OCI-LY7 (cell line): ENCODE data around the gene BBOF1. TPM values are rescaled to one million over a fixed set of nuclear protein-coding genes. Genes with fewer than 3 reads are reported as not detected.

Source experiments
- BruUV-seq: library from RNA; stranded (reverse); fragments of 400-500 nt; replicated peaks from 2 replicates; lab custom pipeline; 2021; lab: Mats Ljungman, UMichigan
- CTCF ChIA-PET: fragments of 300-600 bp; sonication (Branson Sonifier 250); formaldehyde crosslinking; loops from one replicate; lab custom pipeline; 2022; ENCODE audit warnings: antibody characterized with exemption; ENCODE audit not compliant: unreplicated experiment; lab: Charles Lee
- POLR2A ChIA-PET: fragments of 300-600 bp; sonication (Branson Sonifier 250); formaldehyde crosslinking; loops from one replicate; lab custom pipeline; 2022; ENCODE audit warnings: antibody characterized with exemption; lab: Charles Lee
- DNase-seq: peaks from one replicate; pipeline ENCODE4 v3.0.0-alpha.2; 2015; ENCODE audit warnings: low spot score
- H2AFZ ChIP-seq: fragments of 200-600 bp; sonication (generic), shearing (Covaris generic); 2 replicates; pipeline ENCODE4 v1.6.1; 2014; ENCODE audit warnings: mild to moderate bottlenecking, antibody characterized with exemption, low read length, moderate library complexity
- H3K27ac ChIP-seq: fragments of 200-600 bp; sonication (generic); 2 replicates; pipeline ENCODE4 v1.5.1; 2014; ENCODE audit warnings: mixed run types, low read depth, mild to moderate bottlenecking, moderate library complexity, low read length, inconsistent platforms; ENCODE audit not compliant: poor library complexity, severe bottlenecking
- H3K36me3 ChIP-seq: fragments of 200-600 bp; sonication (generic); 2 replicates; pipeline ENCODE4 v1.6.1; 2014; ENCODE audit warnings: mild to moderate bottlenecking, antibody characterized with exemption, low read length, moderate library complexity, mixed read lengths; ENCODE audit not compliant: insufficient read depth
- H3K4me1 ChIP-seq: fragments of 200-600 bp; sonication (generic); 2 replicates; pipeline ENCODE4 v1.5.1; 2014; ENCODE audit warnings: mild to moderate bottlenecking, low read length; ENCODE audit not compliant: insufficient read depth, poor library complexity, severe bottlenecking
- H3K4me2 ChIP-seq: fragments of 200-600 bp; sonication (generic); 2 replicates; pipeline ENCODE4 v1.6.1; 2014; ENCODE audit warnings: mild to moderate bottlenecking, low read length
- H3K4me3 ChIP-seq: fragments of 200-600 bp; sonication (generic); 2 replicates; pipeline ENCODE4 v1.5.1; 2014; ENCODE audit warnings: mild to moderate bottlenecking, low read depth, low read length; ENCODE audit not compliant: poor library complexity, severe bottlenecking
- H3K79me2 ChIP-seq: fragments of 200-600 bp; sonication (generic); 2 replicates; pipeline ENCODE4 v1.6.1; 2016; ENCODE audit warnings: low read depth, mild to moderate bottlenecking, low read length, moderate library complexity, mixed read lengths; ENCODE audit not compliant: insufficient read depth
- H3K9me2 ChIP-seq: fragments of 200-600 bp; sonication (generic); 2 replicates; pipeline ENCODE4 v1.6.1; 2016; ENCODE audit warnings: mild to moderate bottlenecking, low read length, mixed read lengths; ENCODE audit not compliant: insufficient read depth
- H3K9me3 ChIP-seq: fragments of 200-600 bp; sonication (generic); 2 replicates; pipeline ENCODE4 v1.6.1; 2014; ENCODE audit warnings: mild to moderate bottlenecking, mixed run types, low read length, mixed read lengths
- H4K20me1 ChIP-seq: fragments of 200-600 bp; sonication (generic); 2 replicates; pipeline ENCODE4 v1.6.1; 2014; ENCODE audit warnings: mild to moderate bottlenecking, antibody characterized with exemption, low read length, moderate library complexity, mixed read lengths; ENCODE audit not compliant: insufficient read depth
- EZH2phosphoT487 ChIP-seq: fragments of 200-600 bp; sonication (generic); IDR thresholded peaks from 2 replicates; pipeline ENCODE4 v1.6.1; 2018; ENCODE audit warnings: low read depth, borderline replicate concordance, mild to moderate bottlenecking, mixed run types, antibody characterized with exemption, low read length, moderate library complexity, mixed read lengths
- intact Hi-C: fragments of 100-400 bp; cut with micrococcal nuclease; formaldehyde crosslinking; loops from one replicate; pipeline ENCODE4 v1.10.0; 2022; ENCODE audit not compliant: unreplicated experiment
- total RNA-seq, 2 experiments: library from RNA; depleted of rRNA in 1 of 2; stranded (reverse); fragments of >200 nt in 1 of 2; shearing (Covaris generic) in 1 of 2; gene quantifications; 2 replicates each; pipeline ENCODE4 v1.2.3, GENCODE V29; 2014 to 2022
- TF ChIP-seq, protein P1 (sequence below): fragments of 200-600 bp; sonication (generic); conservative IDR thresholded peaks from 2 replicates; pipeline ENCODE4 v1.5.1; 2014; ENCODE audit warnings: mild to moderate bottlenecking, antibody characterized with exemption, low read length, moderate library complexity, mixed read lengths

BBOF1 gene
- total RNA-seq, 2 experiments from 2014 or later = 1.7 to 3.2 TPM

DNA sequence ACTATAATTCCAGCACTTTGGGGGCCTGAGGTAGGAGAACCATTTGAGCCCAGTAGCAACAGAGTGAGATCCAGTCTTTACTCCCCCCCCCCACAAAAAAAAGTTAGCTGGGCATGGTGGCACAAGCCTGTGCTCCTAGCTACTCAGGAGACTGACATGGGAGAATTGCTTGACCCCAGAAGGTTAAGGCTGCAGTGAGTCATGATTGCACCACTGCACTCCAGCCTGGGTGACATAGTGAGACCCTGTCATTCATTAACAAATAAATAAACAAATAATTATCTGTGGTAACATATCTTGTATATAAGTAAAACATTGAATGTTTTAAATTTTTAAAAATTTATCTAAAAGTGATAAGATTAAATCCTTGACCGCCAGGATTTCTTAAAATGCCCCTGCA is 4.8 kb upstream of the BBOF1 start:
- Histone ChIP-seq H3K9me3 (no peaks in the 10 kb centered on the region), H2AFZ (no peak overlapping the region), H3K36me3 (no peaks in the 10 kb centered on the region), H3K79me2 (no peaks in the 10 kb centered on the region), H3K9me2 (no peaks in the 10 kb centered on the region), H3K4me2 (no peak overlapping the region), H4K20me1 (no peaks in the 10 kb centered on the region), H3K4me3 (no peak overlapping the region), H3K27ac (no peak overlapping the region), H3K4me1 (peaks cover 3% of the 10 kb centered on the region)
- TF ChIP-seq, protein P1, sequence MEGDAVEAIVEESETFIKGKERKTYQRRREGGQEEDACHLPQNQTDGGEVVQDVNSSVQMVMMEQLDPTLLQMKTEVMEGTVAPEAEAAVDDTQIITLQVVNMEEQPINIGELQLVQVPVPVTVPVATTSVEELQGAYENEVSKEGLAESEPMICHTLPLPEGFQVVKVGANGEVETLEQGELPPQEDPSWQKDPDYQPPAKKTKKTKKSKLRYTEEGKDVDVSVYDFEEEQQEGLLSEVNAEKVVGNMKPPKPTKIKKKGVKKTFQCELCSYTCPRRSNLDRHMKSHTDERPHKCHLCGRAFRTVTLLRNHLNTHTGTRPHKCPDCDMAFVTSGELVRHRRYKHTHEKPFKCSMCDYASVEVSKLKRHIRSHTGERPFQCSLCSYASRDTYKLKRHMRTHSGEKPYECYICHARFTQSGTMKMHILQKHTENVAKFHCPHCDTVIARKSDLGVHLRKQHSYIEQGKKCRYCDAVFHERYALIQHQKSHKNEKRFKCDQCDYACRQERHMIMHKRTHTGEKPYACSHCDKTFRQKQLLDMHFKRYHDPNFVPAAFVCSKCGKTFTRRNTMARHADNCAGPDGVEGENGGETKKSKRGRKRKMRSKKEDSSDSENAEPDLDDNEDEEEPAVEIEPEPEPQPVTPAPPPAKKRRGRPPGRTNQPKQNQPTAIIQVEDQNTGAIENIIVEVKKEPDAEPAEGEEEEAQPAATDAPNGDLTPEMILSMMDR = no peak
- TF ChIP-seq EZH2phosphoT487 = no peak
- POLR2A ChIA-PET = interaction anchor here (0.6 to 0.7 kb wide), 2 partner anchors 19 to 49 kb away, joined by 3 to 4 read pairs; no protein-coding TSS in a partner anchor
- CTCF ChIA-PET = interaction anchor here (0.6 kb wide), 1 partner anchor 207 kb away, joined by 4 read pairs; no protein-coding TSS in a partner anchor
- intact Hi-C loops = no loop called here
- no TSS peak for BruUV-seq
- no peak for DNase-seq

DNA sequence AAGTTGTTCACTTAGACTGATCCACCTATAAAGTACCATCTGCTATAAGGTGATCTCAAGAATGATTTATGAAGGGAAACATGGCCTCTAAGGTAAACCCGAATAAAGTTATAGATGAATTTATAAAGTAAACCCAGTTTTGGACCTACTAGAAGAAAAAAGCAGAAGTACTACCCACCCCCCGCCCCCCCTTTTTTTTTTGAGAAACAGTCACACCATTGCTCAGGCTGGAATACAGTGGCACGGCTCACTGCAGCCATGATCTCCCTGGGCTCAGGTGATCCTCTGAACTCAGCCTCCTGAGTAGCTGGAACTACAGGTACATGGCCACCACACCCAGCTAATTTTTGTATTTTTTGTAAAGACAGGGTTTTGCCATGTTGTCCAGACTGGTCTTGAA is 4.0 kb upstream of the BBOF1 start:
- no peak overlapping the region for H2AFZ ChIP-seq
- POLR2A ChIA-PET = interaction anchor here (1.2 kb wide), 1 partner anchor 21 kb away, joined by 8 read pairs; no protein-coding TSS in a partner anchor
- no peak for DNase-seq
- no peaks in the 10 kb centered on the region for H3K79me2 ChIP-seq
- no peak overlapping the region for H3K27ac ChIP-seq
- no peaks in the 10 kb centered on the region for H3K36me3 ChIP-seq
- H3K4me2 ChIP-seq = no peak overlapping the region
- no TSS peak for BruUV-seq
- H3K9me2 ChIP-seq = no peaks in the 10 kb centered on the region
- no peak for TF ChIP-seq EZH2phosphoT487
- TF ChIP-seq, protein P1 = no peak
- no peak overlapping the region for H3K4me3 ChIP-seq
- H3K9me3 ChIP-seq = no peaks in the 10 kb centered on the region
- intact Hi-C loops = loop anchor here (5.0 kb wide), 2 partner anchors 63 to 128 kb away; partner anchors contain the start of genes COQ6, FAM161B and ZNF410
- H3K4me1 ChIP-seq = peaks cover 3% of the 10 kb centered on the region
- CTCF ChIA-PET = no interaction called here
- no peaks in the 10 kb centered on the region for H4K20me1 ChIP-seq

DNA sequence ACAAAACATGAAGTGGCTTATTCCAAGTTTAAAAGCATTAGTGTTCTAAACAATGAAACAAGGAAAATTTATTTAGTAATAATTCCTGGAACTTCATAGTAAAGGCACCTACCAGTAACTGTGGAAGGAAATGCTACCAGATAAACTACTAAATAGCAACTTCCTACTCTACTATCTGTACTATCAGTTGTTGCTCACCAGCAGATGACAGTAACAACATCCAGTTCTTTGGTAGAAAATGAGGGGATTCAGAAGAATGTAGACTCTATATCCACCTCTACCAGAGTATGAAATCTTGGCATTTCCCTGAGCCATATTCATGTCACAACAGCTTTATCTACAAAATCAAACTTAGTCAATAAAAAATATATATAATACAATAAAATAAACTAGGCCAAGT is 3.2 kb upstream of the BBOF1 start:
- Histone ChIP-seq H3K36me3 (no peaks in the 10 kb centered on the region), H3K9me3 (no peaks in the 10 kb centered on the region), H4K20me1 (no peaks in the 10 kb centered on the region), H3K4me1 (peaks cover 3% of the 10 kb centered on the region), H3K27ac (no peak overlapping the region), H3K4me2 (no peak overlapping the region), H3K9me2 (no peaks in the 10 kb centered on the region), H3K4me3 (no peak overlapping the region), H3K79me2 (no peaks in the 10 kb centered on the region), H2AFZ (no peak overlapping the region)
- ChIA-PET CTCF (no interaction called here), POLR2A (interaction anchor here (1.2 kb wide), 1 partner anchor 20 kb away, joined by 8 read pairs; no protein-coding TSS in a partner anchor)
- BruUV-seq = no TSS peak
- TF ChIP-seq, protein P1 = no peak
- TF ChIP-seq EZH2phosphoT487 = no peak
- intact Hi-C loops = loop anchor here (5.0 kb wide), 2 partner anchors 64 to 129 kb away; partner anchors contain the start of genes COQ6, FAM161B and ZNF410
- DNase-seq = no peak
